ENCODE measurements around the gene NEK11.

GRCh38 chr3:131007256-131007655 lies 19.4 kb upstream of the NEK11 start:
- no peak for TF ChIP-seq CTCF (IDR thresholded peaks at IDR 0.05 in 8 of 11, conservative IDR thresholded peaks at IDR 0.05 in 3 of 11)
- TF ChIP-seq POLR2A (IDR thresholded peaks at IDR 0.05), result no peak
- no peak for TF ChIP-seq POLR2AphosphoS5 (IDR thresholded peaks at IDR 0.05)
